ENCODE measurements around the gene SNRNP200. TPM values are rescaled to one million over a fixed set of nuclear protein-coding genes. Genes with fewer than 3 reads are reported as not detected.

Gene SNRNP200
- total RNA-seq, 1 donor from 2014 or later: 97.3 TPM

DNA sequence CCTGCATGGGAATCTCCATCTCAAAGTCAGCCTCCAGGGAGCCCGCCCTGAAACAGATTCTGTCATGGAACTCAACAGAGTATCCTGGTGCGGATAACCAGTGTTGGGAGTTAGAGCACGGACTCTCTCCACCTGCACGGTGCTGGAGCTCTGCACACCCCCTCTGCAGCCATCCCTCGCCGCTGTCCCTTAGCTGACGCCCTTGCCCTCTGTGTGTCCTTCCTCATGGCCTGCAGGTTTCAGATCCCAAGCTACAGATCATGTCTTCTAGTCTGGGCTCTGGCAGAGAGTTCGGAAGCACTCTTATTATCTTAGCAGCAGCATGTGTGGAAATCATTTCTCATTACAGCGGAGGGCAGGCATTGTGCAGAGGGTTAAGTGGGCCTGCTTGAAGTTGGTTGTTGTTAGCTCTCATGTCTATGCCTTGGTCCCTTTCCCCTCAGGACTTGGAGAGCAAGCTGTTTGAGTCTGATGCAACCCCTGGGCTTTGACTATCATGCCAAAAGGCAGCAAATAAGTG, 65.5 kb downstream of the SNRNP200 start:
- H3K36me3 Mint-ChIP-seq (ENCODE audit: low read depth, unreplicated experiment): peaks cover 13% of the 10 kb centered on the region
- no peak for DNase-seq (ENCODE audit: low read depth)
- H3K27me3 Mint-ChIP-seq (ENCODE audit: low read depth, unreplicated experiment): no peaks in the 10 kb centered on the region
- H3K4me2 ChIP-seq (ENCODE audit: low read length): no peak overlapping the region
- no peaks in the 10 kb centered on the region for H4K20me1 ChIP-seq (ENCODE audit: insufficient read depth, low read length)
- H3K9me3 ChIP-seq (ENCODE audit: insufficient read depth, low read depth, low read length): no peaks in the 10 kb centered on the region
- H3K79me2 ChIP-seq (ENCODE audit: insufficient read depth, low read length): no peaks in the 10 kb centered on the region
- no peak for FAIRE-seq
- no peaks in the 10 kb centered on the region for H3K27me3 ChIP-seq (ENCODE audit: insufficient read depth, low read length)
- no peak overlapping the region for H3K9ac ChIP-seq (ENCODE audit: low read length)
- peaks cover 9% of the 10 kb centered on the region for H3K4me1 Mint-ChIP-seq (ENCODE audit: low read depth, unreplicated experiment)
- no peak overlapping the region for H3K27ac ChIP-seq (ENCODE audit: low read depth, low read length)
- no peak overlapping the region for H3K27ac Mint-ChIP-seq (ENCODE audit: unreplicated experiment)
- H3K36me3 ChIP-seq (ENCODE audit: insufficient read depth, low read length): no peaks in the 10 kb centered on the region
- peaks cover 8% of the 10 kb centered on the region for H3K4me1 ChIP-seq (ENCODE audit: insufficient read depth, low read length)
- no peak for TF ChIP-seq EZH2 (IDR thresholded peaks at IDR 0.05; ENCODE audit: insufficient read depth, low read length)
- TF ChIP-seq, protein P1, sequence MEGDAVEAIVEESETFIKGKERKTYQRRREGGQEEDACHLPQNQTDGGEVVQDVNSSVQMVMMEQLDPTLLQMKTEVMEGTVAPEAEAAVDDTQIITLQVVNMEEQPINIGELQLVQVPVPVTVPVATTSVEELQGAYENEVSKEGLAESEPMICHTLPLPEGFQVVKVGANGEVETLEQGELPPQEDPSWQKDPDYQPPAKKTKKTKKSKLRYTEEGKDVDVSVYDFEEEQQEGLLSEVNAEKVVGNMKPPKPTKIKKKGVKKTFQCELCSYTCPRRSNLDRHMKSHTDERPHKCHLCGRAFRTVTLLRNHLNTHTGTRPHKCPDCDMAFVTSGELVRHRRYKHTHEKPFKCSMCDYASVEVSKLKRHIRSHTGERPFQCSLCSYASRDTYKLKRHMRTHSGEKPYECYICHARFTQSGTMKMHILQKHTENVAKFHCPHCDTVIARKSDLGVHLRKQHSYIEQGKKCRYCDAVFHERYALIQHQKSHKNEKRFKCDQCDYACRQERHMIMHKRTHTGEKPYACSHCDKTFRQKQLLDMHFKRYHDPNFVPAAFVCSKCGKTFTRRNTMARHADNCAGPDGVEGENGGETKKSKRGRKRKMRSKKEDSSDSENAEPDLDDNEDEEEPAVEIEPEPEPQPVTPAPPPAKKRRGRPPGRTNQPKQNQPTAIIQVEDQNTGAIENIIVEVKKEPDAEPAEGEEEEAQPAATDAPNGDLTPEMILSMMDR (IDR thresholded peaks at IDR 0.05; ENCODE audit: insufficient read depth, low read depth, low read length): no peak
- no peaks in the 10 kb centered on the region for H3K9me3 Mint-ChIP-seq (ENCODE audit: unreplicated experiment)
- no peak overlapping the region for H3K4me3 ChIP-seq (ENCODE audit: insufficient read depth, low read depth, low read length)
- no peak overlapping the region for H3K4me3 Mint-ChIP-seq (ENCODE audit: unreplicated experiment)
- H2AFZ ChIP-seq (ENCODE audit: low read depth, low read length): no peak overlapping the region

DNA sequence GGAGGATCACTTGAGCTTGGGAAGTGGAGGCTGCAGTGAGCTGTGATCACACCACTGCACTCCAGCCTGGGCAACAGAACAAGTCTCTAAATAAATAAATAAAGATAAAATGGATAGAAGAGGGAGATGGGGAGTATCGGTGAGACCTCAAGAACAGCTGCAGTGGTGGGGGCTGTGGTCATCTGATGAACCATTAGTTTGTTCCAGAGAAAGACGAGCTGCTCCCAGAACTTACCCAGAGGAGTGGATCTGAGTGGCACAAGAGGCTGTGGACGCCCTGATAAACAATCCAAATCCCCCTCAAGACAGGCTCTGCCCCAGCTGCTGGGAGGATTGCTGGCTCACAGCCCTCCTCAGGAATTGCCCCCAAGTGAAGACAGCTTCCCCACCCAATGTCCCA, 66.3 kb downstream of the SNRNP200 start:
- H3K27ac Mint-ChIP-seq (ENCODE audit: unreplicated experiment): no peak overlapping the region
- TF ChIP-seq EZH2 (IDR thresholded peaks at IDR 0.05; ENCODE audit: insufficient read depth, low read length): no peak
- TF ChIP-seq, protein P1 (IDR thresholded peaks at IDR 0.05; ENCODE audit: insufficient read depth, low read depth, low read length): no peak
- H3K4me1 ChIP-seq (ENCODE audit: insufficient read depth, low read length): peaks cover 8% of the 10 kb centered on the region
- no peak overlapping the region for H3K27ac ChIP-seq (ENCODE audit: low read depth, low read length)
- peaks cover 9% of the 10 kb centered on the region for H3K4me1 Mint-ChIP-seq (ENCODE audit: low read depth, unreplicated experiment)
- FAIRE-seq (no peak), DNase-seq (ENCODE audit: low read depth) (no peak)
- H3K9ac ChIP-seq (ENCODE audit: low read length): no peak overlapping the region
- no peaks in the 10 kb centered on the region for H3K27me3 Mint-ChIP-seq (ENCODE audit: low read depth, unreplicated experiment)
- H3K79me2 ChIP-seq (ENCODE audit: insufficient read depth, low read length): no peaks in the 10 kb centered on the region
- no peak overlapping the region for H3K4me2 ChIP-seq (ENCODE audit: low read length)
- no peaks in the 10 kb centered on the region for H3K9me3 ChIP-seq (ENCODE audit: insufficient read depth, low read depth, low read length)
- H3K27me3 ChIP-seq (ENCODE audit: insufficient read depth, low read length): no peaks in the 10 kb centered on the region
- H3K4me3 ChIP-seq (ENCODE audit: insufficient read depth, low read depth, low read length): no peak overlapping the region
- H2AFZ ChIP-seq (ENCODE audit: low read depth, low read length): no peak overlapping the region
- H4K20me1 ChIP-seq (ENCODE audit: insufficient read depth, low read length): no peaks in the 10 kb centered on the region
- no peaks in the 10 kb centered on the region for H3K36me3 ChIP-seq (ENCODE audit: insufficient read depth, low read length)
- H3K9me3 Mint-ChIP-seq (ENCODE audit: unreplicated experiment): no peaks in the 10 kb centered on the region
- peaks cover 13% of the 10 kb centered on the region for H3K36me3 Mint-ChIP-seq (ENCODE audit: low read depth, unreplicated experiment)
- no peak overlapping the region for H3K4me3 Mint-ChIP-seq (ENCODE audit: unreplicated experiment)

DNA sequence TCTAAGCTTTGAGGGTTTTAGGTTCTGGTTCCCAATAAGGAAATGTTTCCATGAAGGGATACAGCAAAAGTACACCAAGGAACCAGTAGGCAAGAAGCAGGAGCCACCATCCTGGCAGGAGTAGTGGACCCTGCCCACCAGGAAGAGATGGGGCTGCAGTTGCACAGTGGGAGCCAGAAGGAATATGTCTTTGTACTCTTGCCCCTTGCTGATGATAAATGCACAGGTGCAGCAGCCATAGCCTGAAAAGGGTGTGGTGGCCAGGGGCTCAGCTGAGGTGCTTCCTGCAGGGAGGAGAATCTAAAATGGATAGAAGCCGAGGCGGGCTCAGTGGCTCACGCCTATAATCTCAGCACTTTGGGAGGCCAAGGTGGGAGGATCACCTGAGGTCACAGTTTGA, 67.1 kb downstream of the SNRNP200 start:
- Histone ChIP-seq H3K27me3 (ENCODE audit: insufficient read depth, low read length) (no peaks in the 10 kb centered on the region), H3K27ac (ENCODE audit: low read depth, low read length) (no peak overlapping the region), H3K4me1 (ENCODE audit: insufficient read depth, low read length) (peaks cover 8% of the 10 kb centered on the region), H3K4me2 (ENCODE audit: low read length) (no peak overlapping the region), H3K79me2 (ENCODE audit: insufficient read depth, low read length) (no peaks in the 10 kb centered on the region), H3K4me3 (ENCODE audit: insufficient read depth, low read depth, low read length) (no peak overlapping the region), H3K9ac (ENCODE audit: low read length) (no peak overlapping the region), H3K9me3 (ENCODE audit: insufficient read depth, low read depth, low read length) (no peaks in the 10 kb centered on the region), H2AFZ (ENCODE audit: low read depth, low read length) (no peak overlapping the region), H3K36me3 (ENCODE audit: insufficient read depth, low read length) (no peaks in the 10 kb centered on the region), H4K20me1 (ENCODE audit: insufficient read depth, low read length) (no peaks in the 10 kb centered on the region)
- Mint-ChIP-seq H3K27me3 (ENCODE audit: low read depth, unreplicated experiment) (no peaks in the 10 kb centered on the region), H3K9me3 (ENCODE audit: unreplicated experiment) (no peaks in the 10 kb centered on the region), H3K27ac (ENCODE audit: unreplicated experiment) (no peak overlapping the region), H3K4me3 (ENCODE audit: unreplicated experiment) (no peak overlapping the region), H3K4me1 (ENCODE audit: low read depth, unreplicated experiment) (peaks cover 9% of the 10 kb centered on the region), H3K36me3 (ENCODE audit: low read depth, unreplicated experiment) (peaks cover 13% of the 10 kb centered on the region)
- FAIRE-seq: no peak
- TF ChIP-seq, protein P1 (IDR thresholded peaks at IDR 0.05; ENCODE audit: insufficient read depth, low read depth, low read length): no peak
- TF ChIP-seq EZH2 (IDR thresholded peaks at IDR 0.05; ENCODE audit: insufficient read depth, low read length): no peak
- DNase-seq (ENCODE audit: low read depth): no peak

All from astrocyte (in vitro differentiated cells and primary cell).